Activated T-cell treated with anti-CD3 and anti-CD28 coated beads for 48 hours (primary cell): ENCODE measurements around the gene HMOX1.
A peak's percentile ranks its signal among the peaks of the same experiment; 100 is the strongest.
"Not testable (repeated sequence)": the region's sequence is repeated elsewhere in the genome, so short reads cannot be mapped to it uniquely, and the experiment has no call there.

Experiments
- DNase-seq: peaks from one replicate; pipeline ENCODE4 v3.0.0-alpha.2; 2020; ENCODE audit warnings: low read depth

HMOX1 gene

GRCh38 chr22:35435201-35435740 lies 54.4 kb downstream of the HMOX1 start:
- DNase-seq: no peak

- no peak for DNase-seq
Observed at GRCh38 chr22:35436421-35436820, 55.5 kb downstream of the HMOX1 start.

GRCh38 chr22:35437049-35437448 lies 56.2 kb downstream of the HMOX1 start:
- peak; percentile 18 for DNase-seq

- not testable (repeated sequence) for DNase-seq
Observed at GRCh38 chr22:35438673-35439364, 57.9 kb downstream of the HMOX1 start.

- DNase-seq: no peak
Observed at GRCh38 chr22:35439365-35439717, 58.4 kb downstream of the HMOX1 start.

- no peak for DNase-seq
Observed at GRCh38 chr22:35440129-35440528, 59.2 kb downstream of the HMOX1 start.

- DNase-seq: no peak
Observed at GRCh38 chr22:35441489-35442100, 60.7 kb downstream of the HMOX1 start.

GRCh38 chr22:35442471-35442870 lies 61.6 kb downstream of the HMOX1 start:
- no peak for DNase-seq

- DNase-seq: no peak
Observed at GRCh38 chr22:35443338-35443737, 62.4 kb downstream of the HMOX1 start.
